Neural crest cell (in vitro differentiated cells): Measurements from ENCODE around the gene KCNH6. TPM values are rescaled to one million over a fixed set of nuclear protein-coding genes. Genes with fewer than 3 reads are reported as not detected.

Experiments
- DNase-seq: peaks from one replicate; pipeline ENCODE4 v3.0.0; 2021; ENCODE audit warnings: low read depth, mixed read lengths, low spot score
- H3K27ac Mint-ChIP-seq: one replicate; pipeline ENCODE4 v1.8.0; 2021; ENCODE audit warnings: mild to moderate bottlenecking, mixed read lengths; ENCODE audit not compliant: unreplicated experiment
- H3K27me3 Mint-ChIP-seq: 2 replicates; pipeline ENCODE4 v1.8.0; 2021; ENCODE audit warnings: low read depth, mild to moderate bottlenecking, mixed read lengths
- H3K36me3 Mint-ChIP-seq: 2 replicates; pipeline ENCODE4 v1.8.0; 2021; ENCODE audit warnings: low read depth, mild to moderate bottlenecking, mixed read lengths
- H3K4me1 Mint-ChIP-seq: 2 replicates; pipeline ENCODE4 v1.8.0; 2021; ENCODE audit warnings: mixed read lengths
- H3K4me3 Mint-ChIP-seq: one replicate; pipeline ENCODE4 v1.8.0; 2021; ENCODE audit warnings: mild to moderate bottlenecking, mixed read lengths
- H3K9me3 Mint-ChIP-seq: 2 replicates; pipeline ENCODE4 v1.8.0; 2021; ENCODE audit warnings: mixed read lengths
- CTCF ChIP-seq: fragments of 200-600 bp; sonication (generic); conservative IDR thresholded peaks from 2 replicates; pipeline ENCODE4 v1.5.0; 2021; ENCODE audit warnings: antibody characterized with exemption, mild to moderate bottlenecking
- total RNA-seq: library from RNA; stranded (reverse); gene quantifications from 2 replicates; pipeline ENCODE4 v1.2.1, GENCODE V29; 2021

KCNH6 gene
- total RNA-seq, 1 donor from 2014 or later: 0.12 TPM

- peaks cover 39% of the 10 kb centered on the region for H3K27me3 Mint-ChIP-seq
- no peaks in the 10 kb centered on the region for H3K36me3 Mint-ChIP-seq
- no peak overlapping the region for H3K4me3 Mint-ChIP-seq
- no peak for DNase-seq
- H3K27ac Mint-ChIP-seq: no peak overlapping the region
- no peak for TF ChIP-seq CTCF
- peaks cover 4% of the 10 kb centered on the region for H3K4me1 Mint-ChIP-seq
- H3K9me3 Mint-ChIP-seq: no peaks in the 10 kb centered on the region
Observed at GRCh38 chr17:63480192-63480784, 42.9 kb upstream of the KCNH6 start.

- no peaks in the 10 kb centered on the region for H3K36me3 Mint-ChIP-seq
- no peak overlapping the region for H3K27ac Mint-ChIP-seq
- H3K27me3 Mint-ChIP-seq: peaks cover 33% of the 10 kb centered on the region
- no peak overlapping the region for H3K4me3 Mint-ChIP-seq
- H3K4me1 Mint-ChIP-seq: peaks cover 4% of the 10 kb centered on the region
- TF ChIP-seq CTCF: no peak
- DNase-seq: no peak
- no peaks in the 10 kb centered on the region for H3K9me3 Mint-ChIP-seq
Observed at GRCh38 chr17:63480826-63481487, 42.2 kb upstream of the KCNH6 start.

DNA sequence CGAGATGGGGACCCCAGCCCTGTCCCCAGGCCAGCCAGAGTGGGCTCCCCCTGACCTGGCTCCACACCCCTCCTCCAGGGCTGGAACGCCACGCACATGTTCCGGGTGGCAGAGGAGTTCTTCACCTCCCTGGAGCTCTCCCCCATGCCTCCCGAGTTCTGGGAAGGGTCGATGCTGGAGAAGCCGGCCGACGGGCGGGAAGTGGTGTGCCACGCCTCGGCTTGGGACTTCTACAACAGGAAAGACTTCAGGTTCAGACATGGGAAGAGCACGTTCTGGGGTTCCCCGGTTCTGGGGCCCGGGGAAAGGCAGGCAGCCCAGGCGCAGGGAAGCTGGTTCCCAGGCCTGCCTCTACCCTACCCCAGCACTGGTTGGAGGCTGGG lies 41.7 kb upstream of the KCNH6 start:
- Mint-ChIP-seq H3K36me3 (no peaks in the 10 kb centered on the region), H3K9me3 (no peaks in the 10 kb centered on the region), H3K4me3 (no peak overlapping the region), H3K4me1 (peaks cover 4% of the 10 kb centered on the region), H3K27me3 (peaks cover 29% of the 10 kb centered on the region), H3K27ac (no peak overlapping the region)
- no peak for TF ChIP-seq CTCF
- DNase-seq: no peak

DNA sequence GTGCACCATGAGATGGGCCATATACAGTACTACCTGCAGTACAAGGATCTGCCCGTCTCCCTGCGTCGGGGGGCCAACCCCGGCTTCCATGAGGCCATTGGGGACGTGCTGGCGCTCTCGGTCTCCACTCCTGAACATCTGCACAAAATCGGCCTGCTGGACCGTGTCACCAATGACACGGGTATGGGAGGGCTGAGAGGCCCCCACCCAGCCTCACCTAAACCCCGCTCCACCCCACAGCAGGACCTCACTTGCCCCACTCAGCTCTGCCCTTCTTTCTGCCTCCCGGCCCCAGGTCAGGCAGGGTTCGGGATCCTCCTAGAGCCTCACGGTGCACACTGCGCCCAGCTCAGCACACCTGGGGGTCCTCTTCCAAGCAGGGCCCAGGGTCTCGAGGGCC lies 40.6 kb upstream of the KCNH6 start:
- Mint-ChIP-seq H3K9me3 (no peaks in the 10 kb centered on the region), H3K4me1 (peaks cover 2% of the 10 kb centered on the region), H3K4me3 (no peak overlapping the region), H3K27ac (no peak overlapping the region), H3K36me3 (no peaks in the 10 kb centered on the region), H3K27me3 (peaks cover 28% of the 10 kb centered on the region)
- DNase-seq: no peak
- no peak for TF ChIP-seq CTCF

DNA sequence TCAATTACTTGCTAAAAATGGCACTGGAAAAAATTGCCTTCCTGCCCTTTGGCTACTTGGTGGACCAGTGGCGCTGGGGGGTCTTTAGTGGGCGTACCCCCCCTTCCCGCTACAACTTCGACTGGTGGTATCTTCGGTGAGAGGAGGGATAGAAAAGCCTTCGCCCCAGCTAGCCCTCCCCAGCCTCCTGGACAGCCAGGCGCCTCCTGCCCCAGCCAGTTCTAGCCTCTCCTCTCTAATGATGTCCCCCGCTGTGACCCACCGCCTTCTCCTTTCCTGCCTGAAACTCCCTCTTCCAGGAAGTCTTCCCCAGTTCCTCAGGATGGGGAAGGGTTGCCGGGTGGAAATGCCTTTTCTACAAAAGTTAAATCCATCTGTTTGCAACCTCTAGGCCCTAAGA lies 40.1 kb upstream of the KCNH6 start:
- Mint-ChIP-seq H3K36me3 (no peaks in the 10 kb centered on the region), H3K9me3 (no peaks in the 10 kb centered on the region), H3K4me3 (peak overlapping the region; percentile 10), H3K27me3 (peaks cover 23% of the 10 kb centered on the region), H3K4me1 (no peaks in the 10 kb centered on the region), H3K27ac (peak overlapping the region; percentile 69)
- no peak for DNase-seq
- TF ChIP-seq CTCF: no peak
